ENCODE measurements around the gene OST4. TPM values are rescaled to one million over a fixed set of nuclear protein-coding genes. Genes with fewer than 3 reads are reported as not detected.

OST4 gene
- total RNA-seq, 6 donors from 2014 or later = 90.4 to 265 (median 176) TPM

DNA sequence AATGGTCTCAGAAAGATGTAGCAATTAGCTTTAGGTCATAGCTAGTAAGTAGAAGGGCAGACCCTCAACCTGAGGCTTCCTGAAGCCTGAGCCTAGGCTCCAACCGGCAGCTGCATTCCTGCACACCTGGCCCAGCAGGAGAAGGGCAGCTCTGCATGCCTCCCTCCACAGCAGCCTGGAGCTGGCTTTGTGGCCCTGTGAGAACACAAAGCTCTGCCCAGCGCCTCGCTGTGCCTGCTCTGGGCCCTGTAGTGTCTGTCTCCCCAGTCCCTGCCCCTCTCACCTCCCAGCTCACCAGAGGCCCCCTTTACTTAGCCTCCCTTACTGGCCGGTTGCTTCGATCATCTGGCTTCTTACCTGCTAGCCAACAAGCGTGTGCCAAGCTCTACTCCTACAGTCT is 32.0 kb downstream of the OST4 start:
- no peaks in the 10 kb centered on the region for H3K27me3 ChIP-seq
- H3K4me1 ChIP-seq = peaks cover 4 to 8% (median 6%) of the 10 kb centered on the region in 4 donors
- no peak overlapping the region for H3K4me3 ChIP-seq
- 57 to 97% methylated on average over 1 to 6 of the region's 6 CpGs for WGBS, 2 donors
- H3K36me3 ChIP-seq = peaks cover 44 to 78% (median 69%) of the 10 kb centered on the region in 4 donors
- no peak overlapping the region for H3K27ac ChIP-seq
- DNase-seq (no peak), ATAC-seq (ENCODE audit: low FRiP score in 2 of 2) (no peak)
- no peaks in the 10 kb centered on the region for H3K9me3 ChIP-seq
- TF ChIP-seq POLR2AphosphoS5 (IDR thresholded peaks at IDR 0.05) (no peak), POLR2A (IDR thresholded peaks at IDR 0.05) (no peak), EP300 (IDR thresholded peaks at IDR 0.05) (no peak)
- TF ChIP-seq, protein P1, sequence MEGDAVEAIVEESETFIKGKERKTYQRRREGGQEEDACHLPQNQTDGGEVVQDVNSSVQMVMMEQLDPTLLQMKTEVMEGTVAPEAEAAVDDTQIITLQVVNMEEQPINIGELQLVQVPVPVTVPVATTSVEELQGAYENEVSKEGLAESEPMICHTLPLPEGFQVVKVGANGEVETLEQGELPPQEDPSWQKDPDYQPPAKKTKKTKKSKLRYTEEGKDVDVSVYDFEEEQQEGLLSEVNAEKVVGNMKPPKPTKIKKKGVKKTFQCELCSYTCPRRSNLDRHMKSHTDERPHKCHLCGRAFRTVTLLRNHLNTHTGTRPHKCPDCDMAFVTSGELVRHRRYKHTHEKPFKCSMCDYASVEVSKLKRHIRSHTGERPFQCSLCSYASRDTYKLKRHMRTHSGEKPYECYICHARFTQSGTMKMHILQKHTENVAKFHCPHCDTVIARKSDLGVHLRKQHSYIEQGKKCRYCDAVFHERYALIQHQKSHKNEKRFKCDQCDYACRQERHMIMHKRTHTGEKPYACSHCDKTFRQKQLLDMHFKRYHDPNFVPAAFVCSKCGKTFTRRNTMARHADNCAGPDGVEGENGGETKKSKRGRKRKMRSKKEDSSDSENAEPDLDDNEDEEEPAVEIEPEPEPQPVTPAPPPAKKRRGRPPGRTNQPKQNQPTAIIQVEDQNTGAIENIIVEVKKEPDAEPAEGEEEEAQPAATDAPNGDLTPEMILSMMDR (IDR thresholded peaks at IDR 0.05) = no peak

DNA sequence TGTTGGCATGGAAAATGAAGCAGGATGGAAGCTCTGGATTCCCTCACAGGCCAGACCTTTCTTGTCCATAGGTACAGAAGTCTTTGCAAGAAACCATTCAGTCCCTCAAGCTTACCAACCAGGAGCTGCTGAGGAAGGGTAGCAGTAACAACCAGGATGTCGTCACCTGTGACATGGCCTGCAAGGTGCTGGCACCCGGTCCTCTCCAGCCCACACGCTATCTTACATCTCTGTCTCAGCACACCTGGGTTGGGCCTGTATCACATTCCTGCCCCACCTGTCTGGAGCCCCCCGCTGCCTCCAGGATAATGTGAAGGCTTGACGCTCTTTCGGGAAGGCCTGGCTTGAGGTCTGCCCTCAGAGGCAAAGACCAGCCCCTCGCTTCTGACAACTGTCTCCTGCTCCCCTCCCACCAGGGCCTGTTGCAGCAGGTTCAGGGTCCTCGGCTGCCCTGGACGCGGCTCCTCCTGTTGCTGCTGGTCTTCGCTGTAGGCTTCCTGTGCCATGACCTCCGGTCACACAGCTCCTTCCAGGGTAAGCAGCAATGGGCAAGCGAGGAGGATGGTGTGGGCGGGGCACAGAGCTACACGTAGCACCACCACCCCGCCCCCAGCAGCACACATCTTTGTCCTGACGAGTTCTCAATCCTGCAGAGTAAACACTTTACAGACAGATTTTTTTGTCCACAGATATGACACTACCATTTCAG is 32.7 kb downstream of the OST4 start:
- ATAC-seq (ENCODE audit: low FRiP score in 2 of 2) (no peak), DNase-seq (peak in 1 of 2 donors; percentile 56)
- Histone ChIP-seq H3K9me3 (no peaks in the 10 kb centered on the region), H3K36me3 (peaks cover 44 to 78% (median 69%) of the 10 kb centered on the region in 4 donors), H3K4me1 (peaks cover 10 to 15% (median 12%) of the 10 kb centered on the region in 4 donors), H3K27ac (no peak overlapping the region), H3K27me3 (no peaks in the 10 kb centered on the region), H3K4me3 (no peak overlapping the region)
- TF ChIP-seq POLR2A (IDR thresholded peaks at IDR 0.05) (no peak), POLR2AphosphoS5 (IDR thresholded peaks at IDR 0.05) (no peak), EP300 (IDR thresholded peaks at IDR 0.05) (no peak)
- WGBS, 2 donors = 90 to 96% methylated on average over 17 of the region's 17 CpGs

DNA sequence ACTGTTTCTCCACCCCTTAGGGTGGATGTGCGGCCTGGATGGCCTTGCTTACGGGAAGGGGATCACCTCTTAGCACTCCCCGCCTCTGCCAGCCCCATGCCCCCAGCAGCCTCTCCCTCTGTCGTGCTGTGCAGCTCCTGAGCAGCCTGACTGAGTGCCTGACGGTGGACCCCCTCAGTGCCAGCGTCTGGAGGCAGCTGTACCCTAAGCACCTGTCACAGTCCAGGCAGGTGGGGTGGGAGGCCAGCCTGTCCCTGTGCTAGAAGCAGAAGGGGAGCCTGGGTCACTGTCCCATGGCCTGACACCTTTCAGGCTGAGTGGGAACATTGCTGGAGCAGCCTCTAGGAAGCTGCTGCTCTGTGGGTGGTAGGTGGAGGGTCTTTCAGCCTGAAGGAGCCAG is 33.4 kb downstream of the OST4 start:
- H3K27ac ChIP-seq = no peak overlapping the region
- H3K27me3 ChIP-seq = no peaks in the 10 kb centered on the region
- H3K36me3 ChIP-seq = peaks cover 44 to 78% (median 69%) of the 10 kb centered on the region in 4 donors
- H3K4me1 ChIP-seq = peaks cover 14 to 21% (median 16%) of the 10 kb centered on the region in 4 donors
- 97% methylated on average over 6 of the region's 6 CpGs; no CpG with 5 or more reads in 1 of the 2 donors for WGBS, 2 donors
- ATAC-seq (ENCODE audit: low FRiP score in 2 of 2) (peak in 1 of 2 donors; percentile 11), DNase-seq (no peak)
- H3K4me3 ChIP-seq = no peak overlapping the region
- TF ChIP-seq EP300 (IDR thresholded peaks at IDR 0.05) (no peak), POLR2AphosphoS5 (IDR thresholded peaks at IDR 0.05) (no peak), POLR2A (IDR thresholded peaks at IDR 0.05) (no peak)
- TF ChIP-seq, protein P1 (IDR thresholded peaks at IDR 0.05) = no peak
- no peaks in the 10 kb centered on the region for H3K9me3 ChIP-seq

DNA sequence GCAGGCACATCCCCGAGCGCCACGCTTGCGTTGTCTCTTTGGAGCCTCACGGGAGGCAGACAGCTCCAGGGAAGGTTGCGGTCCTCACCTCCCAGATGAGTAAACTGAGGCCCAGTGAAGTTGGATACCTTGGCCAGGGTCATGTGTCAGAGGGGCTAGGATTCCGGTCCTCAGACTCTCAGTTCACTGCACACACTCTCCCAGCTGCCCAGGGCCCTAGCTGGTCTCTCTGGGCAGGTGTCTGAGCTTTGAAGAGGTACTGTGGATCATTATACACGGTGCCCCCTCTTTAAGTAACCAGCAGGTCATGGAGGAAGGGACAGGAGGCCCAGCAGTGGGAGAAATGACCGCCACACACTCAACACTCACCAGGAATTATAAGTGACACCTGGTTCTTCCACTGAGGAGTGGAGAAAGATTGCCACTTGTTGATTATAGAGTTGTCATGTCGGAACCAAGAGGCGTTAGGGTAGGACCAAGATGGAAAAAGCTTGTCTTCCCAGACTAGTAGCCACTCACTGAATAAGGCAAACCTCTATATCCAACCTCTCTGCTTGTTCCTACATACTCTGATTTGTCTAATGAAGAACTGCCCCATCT is 38.1 kb downstream of the OST4 start:
- no peak for ATAC-seq (ENCODE audit: low FRiP score in 2 of 2)
- H3K9me3 ChIP-seq = no peaks in the 10 kb centered on the region
- H3K4me1 ChIP-seq = peaks cover 14 to 31% (median 20%) of the 10 kb centered on the region in 4 donors
- TF ChIP-seq POLR2A (IDR thresholded peaks at IDR 0.05) = no peak
- TF ChIP-seq POLR2AphosphoS5 (IDR thresholded peaks at IDR 0.05) = no peak
- no peak for TF ChIP-seq EP300 (IDR thresholded peaks at IDR 0.05)
- TF ChIP-seq, protein P1 (IDR thresholded peaks at IDR 0.05) = peak in 1 of 6 experiments; percentile 5
- H3K36me3 ChIP-seq = peaks cover 24 to 37% (median 35%) of the 10 kb centered on the region in 4 donors
- peak overlapping the region; percentile 77 to 95 (median 92) for H3K27ac ChIP-seq
- 9 to 23% methylated on average over 3 to 11 of the region's 11 CpGs for WGBS, 2 donors
- DNase-seq = no peak
- H3K4me3 ChIP-seq = peak overlapping the region; percentile 68 to 99 (median 91)
- no peaks in the 10 kb centered on the region for H3K27me3 ChIP-seq

DNA sequence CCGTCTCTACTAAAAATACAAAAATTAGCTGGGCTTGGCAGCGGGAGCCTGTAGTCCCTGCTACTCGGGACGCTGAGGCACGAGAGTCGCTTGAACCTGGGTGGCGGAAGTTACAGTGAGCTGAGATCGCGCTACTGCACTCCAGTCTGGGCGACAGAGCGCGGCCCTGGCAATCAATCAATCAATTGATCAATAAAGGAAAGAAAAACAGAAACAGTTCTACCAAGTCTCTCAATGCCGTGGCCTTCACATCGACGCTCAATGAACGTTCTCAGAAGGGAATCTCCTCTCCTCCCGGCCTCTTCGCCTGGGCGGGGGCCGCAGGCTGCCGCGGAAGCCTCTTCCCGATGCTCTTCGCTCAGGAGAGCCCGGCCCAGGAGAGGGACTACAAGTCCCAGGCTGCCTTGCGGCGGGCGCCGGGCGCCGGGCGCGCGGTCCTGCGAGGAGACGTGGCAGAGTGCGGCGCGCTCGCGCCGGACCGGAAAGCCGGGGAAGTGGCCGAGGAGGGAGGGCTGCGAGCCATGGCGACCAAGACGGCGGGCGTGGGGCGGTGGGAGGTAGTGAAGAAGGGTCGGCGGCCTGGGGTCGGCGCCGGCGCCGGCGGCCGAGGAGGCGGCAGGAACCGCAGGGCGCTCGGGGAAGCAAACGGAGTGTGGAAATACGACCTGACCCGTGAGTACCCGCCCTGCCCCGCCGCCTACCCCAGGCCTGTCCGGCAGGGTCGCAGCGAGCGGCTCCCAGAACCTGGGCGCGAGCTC is 38.8 kb downstream of the OST4 start, which contains the start of gene TMEM214:
TMEM214 (plus strand) TSS at position 471 of the 758 bp plus-strand sequence; CDS start at position 522, 51 bp downstream.
- peak; percentile 94 to 99 for DNase-seq
- TF ChIP-seq POLR2AphosphoS5 (IDR thresholded peaks at IDR 0.05) (peak; percentile 66 to 83), EP300 (IDR thresholded peaks at IDR 0.05) (no peak), POLR2A (IDR thresholded peaks at IDR 0.05) (peak; percentile 35 to 85 (median 65))
- TF ChIP-seq, protein P1 (IDR thresholded peaks at IDR 0.05) = peak in 4 of 6 experiments; percentile 15 to 61 (median 40)
- 1% methylated on average over 45 to 76 of the region's 76 CpGs for WGBS, 2 donors
- no peaks in the 10 kb centered on the region for H3K27me3 ChIP-seq
- no peaks in the 10 kb centered on the region for H3K9me3 ChIP-seq
- peak within 1 kb of the TSS; percentile 77 to 95 (median 92) for H3K27ac ChIP-seq
- peaks cover 18 to 30% (median 28%) of the 10 kb centered on the region in 4 donors for H3K36me3 ChIP-seq
- peak; percentile 94 to 99 for ATAC-seq (ENCODE audit: low FRiP score in 2 of 2)
- peak within 1 kb of the TSS; percentile 68 to 99 (median 91) for H3K4me3 ChIP-seq
- peaks cover 14 to 31% (median 20%) of the 10 kb centered on the region in 4 donors for H3K4me1 ChIP-seq

All from upper lobe of left lung (tissue), 6 donors.